T-helper 17 cell (primary cell): ENCODE measurements around the gene FSHR. TPM values are rescaled to one million over a fixed set of nuclear protein-coding genes. Genes with fewer than 3 reads are reported as not detected.

Experiments used
- ATAC-seq: fragments of 150-1000 bp; cut with Tn5 transposase; 2 replicates; pipeline ENCODE4 v1.10.0; 2021; ENCODE audit warnings: mild to moderate bottlenecking, moderate library complexity
- DNase-seq, 3 donors: peaks; one replicate each; pipeline versions ENCODE4 v3.0.0 to v3.0.0-alpha.2; 2020 to 2021
- H3K9me3 ChIP-seq: one replicate; pipeline ENCODE4 v1.7.0; 2013; ENCODE audit warnings: low read length, mild to moderate bottlenecking; ENCODE audit not compliant: control insufficient read depth, poor library complexity, severe bottlenecking
- H3K27ac Mint-ChIP-seq: one replicate; pipeline ENCODE4 v1.8.0; 2022; ENCODE audit warnings: mild to moderate bottlenecking, moderate library complexity, mixed read lengths
- H3K27me3 Mint-ChIP-seq: one replicate; pipeline ENCODE4 v1.8.0; 2022; ENCODE audit warnings: mixed read lengths
- H3K36me3 Mint-ChIP-seq: one replicate; pipeline ENCODE4 v1.8.0; 2022; ENCODE audit warnings: low read depth, mixed read lengths
- H3K4me1 Mint-ChIP-seq: one replicate; pipeline ENCODE4 v1.8.0; 2022; ENCODE audit warnings: mild to moderate bottlenecking, mixed read lengths
- H3K4me3 Mint-ChIP-seq: one replicate; pipeline ENCODE4 v1.8.0; 2022; ENCODE audit warnings: mild to moderate bottlenecking, moderate library complexity, mixed read lengths
- total RNA-seq, 4 donors: library from RNA in 2 of 4; stranded (reverse) in 2 of 4; gene quantifications; one replicate each; pipeline ENCODE4 v1.2.3 and lab custom pipeline; 2022 to 2026

FSHR gene
- total RNA-seq, 2 donors from 2014 or later = not detected

DNA sequence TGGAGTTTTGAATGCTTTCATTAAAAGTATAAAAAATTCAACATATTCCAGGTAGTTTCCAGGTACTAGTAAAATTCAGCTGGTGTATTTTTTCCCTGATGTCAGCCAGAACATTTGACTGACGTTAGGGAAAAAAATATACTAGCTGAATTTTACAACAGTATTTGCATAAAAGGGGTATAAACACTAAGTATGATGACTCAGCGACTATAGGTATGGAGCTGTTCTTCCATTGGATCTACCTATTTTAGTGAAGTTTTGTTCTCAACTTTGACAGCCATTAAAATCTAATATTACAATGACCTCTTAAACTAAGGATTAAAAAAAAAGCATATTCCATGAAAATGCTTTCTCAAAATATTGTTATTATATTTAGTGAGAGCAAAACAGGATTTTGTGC lies 155.9 kb downstream of the FSHR start:
- no peak overlapping the region for H3K27ac Mint-ChIP-seq
- no peak for DNase-seq
- H3K36me3 Mint-ChIP-seq = no peaks in the 10 kb centered on the region
- H3K4me1 Mint-ChIP-seq = no peaks in the 10 kb centered on the region
- no peak for ATAC-seq
- no peaks in the 10 kb centered on the region for H3K9me3 ChIP-seq
- no peak overlapping the region for H3K4me3 Mint-ChIP-seq
- no peaks in the 10 kb centered on the region for H3K27me3 Mint-ChIP-seq

DNA sequence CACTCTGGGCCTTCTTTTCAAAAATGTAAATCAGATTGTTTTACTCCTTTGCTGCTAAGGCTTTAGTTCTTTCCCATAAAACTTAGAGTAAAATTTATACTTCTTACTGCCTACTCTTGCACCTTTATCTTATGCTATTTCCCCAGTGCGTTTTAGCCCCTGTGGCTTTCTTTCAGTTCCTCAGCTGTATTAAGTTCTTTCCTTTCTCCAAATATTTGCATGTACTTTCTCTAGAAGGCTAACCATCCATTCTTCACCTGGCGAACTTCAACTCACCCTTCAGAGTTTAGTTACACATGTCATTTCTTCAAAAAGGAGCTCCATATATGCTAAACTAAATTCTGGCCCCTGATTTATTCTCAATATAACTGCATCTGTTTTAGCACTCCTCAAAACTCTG lies 160.7 kb downstream of the FSHR start:
- no peak for DNase-seq
- H3K27me3 Mint-ChIP-seq = no peaks in the 10 kb centered on the region
- no peak for ATAC-seq
- no peak overlapping the region for H3K4me3 Mint-ChIP-seq
- H3K27ac Mint-ChIP-seq = no peak overlapping the region
- H3K36me3 Mint-ChIP-seq = no peaks in the 10 kb centered on the region
- H3K9me3 ChIP-seq = no peaks in the 10 kb centered on the region
- no peaks in the 10 kb centered on the region for H3K4me1 Mint-ChIP-seq

- ATAC-seq = no peak
- H3K27me3 Mint-ChIP-seq = no peaks in the 10 kb centered on the region
- H3K27ac Mint-ChIP-seq = no peak overlapping the region
- no peaks in the 10 kb centered on the region for H3K36me3 Mint-ChIP-seq
- no peaks in the 10 kb centered on the region for H3K9me3 ChIP-seq
- H3K4me3 Mint-ChIP-seq = no peak overlapping the region
- no peak for DNase-seq
- H3K4me1 Mint-ChIP-seq = no peaks in the 10 kb centered on the region
Observed at GRCh38 chr2:48991415-48992131, 162.7 kb downstream of the FSHR start.

- Mint-ChIP-seq H3K27me3 (no peaks in the 10 kb centered on the region), H3K27ac (no peak overlapping the region), H3K4me3 (no peak overlapping the region), H3K36me3 (no peaks in the 10 kb centered on the region), H3K4me1 (no peaks in the 10 kb centered on the region)
- ATAC-seq = no peak
- no peak for DNase-seq
- H3K9me3 ChIP-seq = no peaks in the 10 kb centered on the region
Observed at GRCh38 chr2:48984922-48985321, 169.4 kb downstream of the FSHR start.

DNA sequence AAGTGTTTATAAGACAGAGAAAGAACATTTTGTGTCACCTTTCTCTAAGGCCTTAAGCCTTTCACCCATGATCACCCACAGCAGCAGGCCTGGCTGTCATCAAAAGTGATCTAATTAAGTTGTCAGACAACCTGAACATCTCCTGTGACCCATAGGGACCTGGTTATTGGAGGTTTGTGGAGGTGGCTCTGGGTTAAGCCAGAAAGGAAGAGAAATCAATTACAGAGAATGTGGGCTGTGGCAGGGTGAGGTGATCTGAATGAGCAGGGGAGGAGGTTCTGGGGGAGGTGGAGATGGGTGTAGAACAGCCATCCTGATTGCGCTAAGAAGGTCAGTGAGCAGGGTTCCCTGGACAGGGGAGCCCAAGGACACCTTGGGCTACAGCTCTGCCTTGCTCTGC lies 170.8 kb downstream of the FSHR start:
- H3K27ac Mint-ChIP-seq = no peak overlapping the region
- DNase-seq (no peak), ATAC-seq (no peak)
- H3K27me3 Mint-ChIP-seq = no peaks in the 10 kb centered on the region
- no peaks in the 10 kb centered on the region for H3K9me3 ChIP-seq
- no peaks in the 10 kb centered on the region for H3K4me1 Mint-ChIP-seq
- H3K4me3 Mint-ChIP-seq = no peak overlapping the region
- no peaks in the 10 kb centered on the region for H3K36me3 Mint-ChIP-seq

DNA sequence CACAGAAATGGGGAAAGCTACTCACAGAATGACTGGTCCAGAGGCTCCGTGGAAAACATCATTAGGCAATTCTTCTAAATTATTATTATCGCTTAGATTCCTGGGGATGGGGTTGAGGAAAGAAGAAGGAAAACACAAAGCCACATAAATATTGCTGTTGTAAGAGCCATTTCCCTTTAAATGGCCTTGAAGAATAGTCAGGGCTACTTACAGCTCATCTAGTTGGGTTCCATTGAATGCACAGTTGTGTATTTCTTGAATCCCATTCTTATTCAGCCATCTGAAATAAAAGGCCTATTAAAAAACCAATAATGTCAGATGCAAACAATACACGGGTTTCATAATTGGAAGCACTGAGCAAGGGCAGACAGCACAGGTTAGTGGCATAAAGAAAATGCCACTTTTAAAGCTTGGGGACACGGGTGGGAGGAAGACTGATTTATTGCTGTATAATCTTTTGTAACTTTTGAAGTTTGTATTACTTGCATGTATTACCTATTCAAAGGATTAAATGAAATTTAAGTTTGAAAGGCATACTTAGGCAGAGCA lies 171.4 kb downstream of the FSHR start:
- DNase-seq (no peak), ATAC-seq (no peak)
- Mint-ChIP-seq H3K4me3 (no peak overlapping the region), H3K27ac (no peak overlapping the region), H3K4me1 (no peaks in the 10 kb centered on the region), H3K36me3 (no peaks in the 10 kb centered on the region), H3K27me3 (no peaks in the 10 kb centered on the region)
- H3K9me3 ChIP-seq = no peaks in the 10 kb centered on the region

GRCh38 chr2:48980846-48981245 lies 173.5 kb downstream of the FSHR start:
- H3K36me3 Mint-ChIP-seq = no peaks in the 10 kb centered on the region
- H3K27me3 Mint-ChIP-seq = no peaks in the 10 kb centered on the region
- no peaks in the 10 kb centered on the region for H3K9me3 ChIP-seq
- no peaks in the 10 kb centered on the region for H3K4me1 Mint-ChIP-seq
- ATAC-seq (no peak), DNase-seq (no peak)
- no peak overlapping the region for H3K4me3 Mint-ChIP-seq
- H3K27ac Mint-ChIP-seq = no peak overlapping the region

DNA sequence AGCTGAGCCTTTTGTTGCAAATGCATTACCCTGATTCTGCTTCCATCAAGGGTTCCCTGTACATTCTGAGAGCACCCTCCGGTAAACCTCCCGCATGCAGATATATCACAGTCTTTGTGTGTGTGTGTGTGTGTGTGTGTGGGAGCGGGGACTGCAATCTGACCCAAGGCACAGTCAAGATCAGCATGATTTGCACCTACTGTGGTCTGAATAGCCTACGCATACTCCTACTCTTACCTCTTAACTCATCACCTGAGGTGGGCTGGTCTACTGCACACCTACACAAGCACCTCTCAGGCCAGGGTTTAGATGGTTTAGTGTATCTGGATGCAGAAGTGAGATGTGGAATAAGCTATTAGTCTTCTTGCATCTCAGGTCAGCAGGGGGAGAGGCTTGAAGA lies 174.6 kb downstream of the FSHR start:
- Mint-ChIP-seq H3K27me3 (no peaks in the 10 kb centered on the region), H3K4me1 (no peaks in the 10 kb centered on the region), H3K27ac (no peak overlapping the region), H3K36me3 (no peaks in the 10 kb centered on the region), H3K4me3 (no peak overlapping the region)
- no peak for DNase-seq
- H3K9me3 ChIP-seq = no peaks in the 10 kb centered on the region
- no peak for ATAC-seq

DNA sequence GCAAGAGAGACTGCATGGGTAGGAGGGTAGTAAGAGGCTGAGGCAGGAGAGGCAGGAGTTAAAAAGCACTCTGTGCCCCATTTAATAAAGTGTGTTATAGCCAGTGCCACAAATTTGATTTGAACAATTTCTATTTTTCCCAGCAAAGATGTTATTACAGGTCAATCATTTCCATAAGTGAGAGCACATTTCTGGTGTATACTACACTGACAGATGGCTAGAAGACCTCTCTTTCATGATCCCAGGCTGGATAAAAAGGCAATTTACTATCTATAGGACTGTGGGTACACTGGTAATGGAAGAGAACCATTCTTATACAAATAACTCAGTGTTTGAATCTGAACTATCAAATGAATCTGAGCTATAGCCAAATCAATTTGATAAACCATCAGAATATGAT lies 176.2 kb downstream of the FSHR start:
- ATAC-seq (no peak), DNase-seq (no peak)
- Mint-ChIP-seq H3K27me3 (no peaks in the 10 kb centered on the region), H3K36me3 (no peaks in the 10 kb centered on the region), H3K4me1 (no peaks in the 10 kb centered on the region), H3K27ac (no peak overlapping the region), H3K4me3 (no peak overlapping the region)
- no peaks in the 10 kb centered on the region for H3K9me3 ChIP-seq

GRCh38 chr2:48971801-48972200 lies 182.5 kb downstream of the FSHR start:
- no peaks in the 10 kb centered on the region for H3K4me1 Mint-ChIP-seq
- DNase-seq (no peak), ATAC-seq (no peak)
- no peak overlapping the region for H3K27ac Mint-ChIP-seq
- no peaks in the 10 kb centered on the region for H3K27me3 Mint-ChIP-seq
- H3K4me3 Mint-ChIP-seq = no peak overlapping the region
- H3K36me3 Mint-ChIP-seq = no peaks in the 10 kb centered on the region
- H3K9me3 ChIP-seq = no peaks in the 10 kb centered on the region

DNA sequence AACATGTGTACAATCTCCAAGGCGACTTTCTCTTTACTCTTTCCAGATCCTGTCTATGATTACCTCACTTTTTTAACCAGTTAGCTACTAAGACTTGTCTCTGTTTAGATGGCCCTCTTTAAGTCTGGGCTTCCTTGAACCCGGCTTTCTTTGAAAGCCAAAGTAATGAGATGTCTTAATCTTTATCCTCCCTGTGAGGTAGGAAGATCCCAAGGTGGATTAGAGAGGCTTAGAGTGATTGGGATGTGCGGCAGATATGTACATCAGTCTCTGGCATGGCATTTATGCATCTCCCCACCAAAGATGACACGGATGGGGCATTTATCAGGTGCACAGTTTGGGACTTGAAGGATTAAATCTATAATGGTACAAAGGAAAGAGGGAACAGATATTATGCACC lies 186.3 kb downstream of the FSHR start:
- no peak overlapping the region for H3K27ac Mint-ChIP-seq

DNA sequence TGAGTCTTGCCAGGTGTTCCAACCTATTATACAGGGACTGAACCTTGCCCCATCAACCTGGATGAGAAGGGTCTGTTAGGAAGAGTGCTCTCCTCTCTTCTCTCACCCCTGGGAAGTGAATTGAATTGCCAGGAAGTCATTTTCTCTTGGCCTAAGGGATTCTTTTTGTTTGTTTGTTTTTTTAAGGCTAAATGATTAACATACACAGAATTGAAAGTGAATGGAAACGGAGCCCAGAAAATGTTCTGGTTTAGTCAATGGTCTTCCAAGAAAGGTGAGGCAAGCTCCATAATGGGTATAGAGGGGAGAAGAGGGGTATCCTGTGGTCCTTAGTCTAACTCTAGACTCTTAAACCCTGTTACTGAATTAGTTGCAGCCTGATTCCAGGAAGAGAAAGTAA lies 189.1 kb downstream of the FSHR start:
- no peak for DNase-seq
- no peak for ATAC-seq
- Mint-ChIP-seq H3K27ac (no peak overlapping the region), H3K27me3 (peaks cover 2% of the 10 kb centered on the region), H3K36me3 (no peaks in the 10 kb centered on the region), H3K4me3 (no peak overlapping the region), H3K4me1 (no peaks in the 10 kb centered on the region)
- no peaks in the 10 kb centered on the region for H3K9me3 ChIP-seq

More for the DNA sequence above, 186.3 kb downstream of the FSHR start:
- Mint-ChIP-seq H3K4me3 (no peak overlapping the region), H3K4me1 (no peaks in the 10 kb centered on the region), H3K27me3 (no peaks in the 10 kb centered on the region), H3K36me3 (no peaks in the 10 kb centered on the region)
- DNase-seq = no peak
- ATAC-seq = no peak
- H3K9me3 ChIP-seq = no peaks in the 10 kb centered on the region

GRCh38 chr2:48961009-48961408 lies 193.3 kb downstream of the FSHR start:
- no peak for ATAC-seq
- H3K27me3 Mint-ChIP-seq = peaks cover 16% of the 10 kb centered on the region

DNA sequence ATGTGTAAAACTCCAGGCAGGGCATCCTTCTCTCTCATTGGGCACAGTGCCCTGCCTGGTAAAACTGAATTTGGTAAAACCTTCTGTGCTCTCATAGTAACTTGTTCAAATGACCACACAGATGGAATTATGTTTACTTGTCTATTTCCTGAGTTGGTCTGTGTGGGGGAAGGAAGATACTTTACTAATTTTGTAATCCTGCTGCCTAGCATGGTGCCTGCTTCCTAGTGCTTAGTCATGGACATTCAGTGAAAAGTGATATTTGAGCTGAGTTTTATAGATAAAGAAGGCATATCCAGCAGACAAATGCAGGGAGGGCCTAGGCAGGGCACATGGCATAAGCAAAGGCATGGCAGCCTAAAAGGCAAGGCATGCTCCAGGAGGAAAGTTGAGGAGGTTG lies 199.4 kb downstream of the FSHR start:
- Mint-ChIP-seq H3K27ac (no peak overlapping the region), H3K27me3 (peaks cover 33% of the 10 kb centered on the region), H3K4me1 (no peaks in the 10 kb centered on the region), H3K36me3 (no peaks in the 10 kb centered on the region), H3K4me3 (no peak overlapping the region)
- no peaks in the 10 kb centered on the region for H3K9me3 ChIP-seq
- ATAC-seq (no peak), DNase-seq (no peak)

More at GRCh38 chr2:48961009-48961408, 193.3 kb downstream of the FSHR start:
- H3K9me3 ChIP-seq = no peaks in the 10 kb centered on the region
- H3K27ac Mint-ChIP-seq = no peak overlapping the region
- no peaks in the 10 kb centered on the region for H3K36me3 Mint-ChIP-seq
- H3K4me1 Mint-ChIP-seq = no peaks in the 10 kb centered on the region
- no peak for DNase-seq
- no peak overlapping the region for H3K4me3 Mint-ChIP-seq
